Measurements from ENCODE around the gene MLLT10.

MLLT10 gene

GRCh38 chr10:21501731-21502347, 32.2 kb upstream of the MLLT10 start:
- TF ChIP-seq, protein P1, sequence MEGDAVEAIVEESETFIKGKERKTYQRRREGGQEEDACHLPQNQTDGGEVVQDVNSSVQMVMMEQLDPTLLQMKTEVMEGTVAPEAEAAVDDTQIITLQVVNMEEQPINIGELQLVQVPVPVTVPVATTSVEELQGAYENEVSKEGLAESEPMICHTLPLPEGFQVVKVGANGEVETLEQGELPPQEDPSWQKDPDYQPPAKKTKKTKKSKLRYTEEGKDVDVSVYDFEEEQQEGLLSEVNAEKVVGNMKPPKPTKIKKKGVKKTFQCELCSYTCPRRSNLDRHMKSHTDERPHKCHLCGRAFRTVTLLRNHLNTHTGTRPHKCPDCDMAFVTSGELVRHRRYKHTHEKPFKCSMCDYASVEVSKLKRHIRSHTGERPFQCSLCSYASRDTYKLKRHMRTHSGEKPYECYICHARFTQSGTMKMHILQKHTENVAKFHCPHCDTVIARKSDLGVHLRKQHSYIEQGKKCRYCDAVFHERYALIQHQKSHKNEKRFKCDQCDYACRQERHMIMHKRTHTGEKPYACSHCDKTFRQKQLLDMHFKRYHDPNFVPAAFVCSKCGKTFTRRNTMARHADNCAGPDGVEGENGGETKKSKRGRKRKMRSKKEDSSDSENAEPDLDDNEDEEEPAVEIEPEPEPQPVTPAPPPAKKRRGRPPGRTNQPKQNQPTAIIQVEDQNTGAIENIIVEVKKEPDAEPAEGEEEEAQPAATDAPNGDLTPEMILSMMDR (IDR thresholded peaks at IDR 0.05; ENCODE audit: low read depth, low read length) = no peak
- DNase-seq (ENCODE audit: low read depth in 2 of 2) = no peak

GRCh38 chr10:21502348-21502740, 31.7 kb upstream of the MLLT10 start:
- no peak for DNase-seq (ENCODE audit: low read depth in 2 of 2)
- TF ChIP-seq, protein P1 (IDR thresholded peaks at IDR 0.05; ENCODE audit: low read depth, low read length) = no peak
- no peak overlapping the region for H3K4me3 ChIP-seq (replicated peaks in 1 of 2; ENCODE audit: low read depth in 2 of 2, low read length in 2 of 2)

More at GRCh38 chr10:21501731-21502347, 32.2 kb upstream of the MLLT10 start:
- H3K4me3 ChIP-seq (replicated peaks in 1 of 2; ENCODE audit: low read depth in 2 of 2, low read length in 2 of 2) = no peak overlapping the region

DNA sequence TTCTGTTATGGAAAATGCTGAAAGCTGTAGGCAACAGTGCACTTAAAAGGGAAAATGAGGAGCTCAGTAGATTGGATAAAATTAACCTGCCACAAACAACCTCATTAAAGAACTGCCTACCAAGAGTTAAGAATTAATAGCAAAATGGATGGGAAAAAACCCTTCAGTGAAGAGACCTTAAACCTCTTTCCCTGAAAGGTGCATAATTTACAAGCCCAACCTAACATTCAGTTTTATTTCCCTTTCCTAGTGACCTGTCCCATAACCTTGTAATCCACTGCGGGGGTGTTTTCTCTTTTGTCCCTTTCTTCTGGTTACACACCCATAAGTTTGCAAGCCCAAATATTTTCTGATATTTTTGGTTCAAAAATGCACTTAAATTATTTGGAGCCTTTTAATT, 30.5 kb upstream of the MLLT10 start:
- TF ChIP-seq, protein P1 (IDR thresholded peaks at IDR 0.05; ENCODE audit: low read depth, low read length) = no peak
- DNase-seq (ENCODE audit: low read depth in 2 of 2) = no peak
- no peak overlapping the region for H3K4me3 ChIP-seq (replicated peaks in 1 of 2; ENCODE audit: low read depth in 2 of 2, low read length in 2 of 2)

DNA sequence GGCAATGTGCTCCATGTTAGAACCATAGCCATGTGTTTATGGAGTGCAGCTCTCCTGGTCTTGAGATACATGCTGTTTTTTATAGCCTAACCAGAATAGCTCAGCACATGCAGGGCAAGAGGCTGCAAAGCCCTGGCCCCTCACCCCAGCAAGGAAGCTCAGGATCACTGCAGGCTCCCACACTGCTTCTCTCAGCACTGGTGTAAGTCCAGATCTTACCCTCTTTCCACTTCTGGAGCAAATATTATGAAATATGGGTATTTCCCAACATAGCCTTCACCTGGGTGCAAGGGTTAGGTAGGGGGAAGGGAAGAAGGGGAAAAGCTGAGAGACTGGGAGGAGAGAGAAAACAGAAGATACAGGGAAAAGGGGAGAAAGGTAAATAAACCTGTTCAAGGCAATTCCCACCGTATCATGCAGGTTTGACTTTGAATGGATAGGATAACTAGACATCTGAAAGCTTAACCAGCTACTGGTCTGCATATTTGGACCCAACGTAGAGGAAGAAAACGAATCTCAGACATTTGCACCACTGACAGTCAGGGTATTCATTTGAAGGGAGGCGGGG, 28.2 kb upstream of the MLLT10 start:
- TF ChIP-seq, protein P1 (IDR thresholded peaks at IDR 0.05; ENCODE audit: low read depth, low read length) = no peak
- DNase-seq (ENCODE audit: low read depth in 2 of 2) = no peak
- no peak overlapping the region for H3K4me3 ChIP-seq (replicated peaks in 1 of 2; ENCODE audit: low read depth in 2 of 2, low read length in 2 of 2)

DNA sequence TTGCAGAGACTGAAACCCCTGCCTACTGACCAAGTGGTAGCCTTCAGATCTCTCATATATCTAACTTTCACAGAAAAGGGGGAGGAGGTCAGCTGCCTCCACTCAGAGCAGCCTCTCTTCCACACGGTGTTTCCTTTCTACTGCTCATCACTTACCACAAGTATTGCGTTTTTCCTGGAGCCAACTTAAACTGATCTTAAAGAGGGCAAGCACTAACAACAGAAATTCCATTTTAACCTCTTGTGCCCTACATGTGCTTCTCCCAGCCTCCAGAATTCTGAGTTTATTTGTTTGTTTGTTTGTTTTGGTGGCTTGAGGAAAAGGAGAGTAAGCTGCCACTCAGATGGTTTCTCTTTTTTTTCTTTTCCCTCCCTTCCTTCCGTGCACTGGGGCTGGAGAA, 27.7 kb upstream of the MLLT10 start:
- H3K4me3 ChIP-seq (replicated peaks in 1 of 2; ENCODE audit: low read depth in 2 of 2, low read length in 2 of 2) = no peak overlapping the region
- DNase-seq (ENCODE audit: low read depth in 2 of 2) = no peak
- TF ChIP-seq, protein P1 (IDR thresholded peaks at IDR 0.05; ENCODE audit: low read depth, low read length) = no peak

DNA sequence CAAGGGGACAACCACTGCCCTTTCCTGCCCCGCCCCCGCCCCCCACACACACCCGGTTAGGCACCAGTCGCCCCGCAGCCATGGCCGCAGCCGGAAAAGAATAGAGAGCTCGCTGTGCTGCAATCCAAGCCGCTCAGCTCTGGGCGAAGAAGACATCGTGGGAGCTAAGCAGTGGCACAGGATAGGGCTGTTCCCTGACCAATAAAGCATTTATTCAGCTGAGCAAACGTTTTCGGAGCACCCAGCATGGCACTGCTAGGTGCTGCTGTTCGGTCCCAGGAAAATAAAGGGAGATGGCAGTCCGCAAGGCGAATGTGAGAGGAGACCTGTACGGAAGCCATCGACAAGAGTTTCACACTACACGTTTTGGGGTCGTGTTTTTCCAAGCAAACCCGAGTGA, 26.9 kb upstream of the MLLT10 start:
- DNase-seq (ENCODE audit: low read depth in 2 of 2) = no peak
- no peak overlapping the region for H3K4me3 ChIP-seq (replicated peaks in 1 of 2; ENCODE audit: low read depth in 2 of 2, low read length in 2 of 2)
- TF ChIP-seq, protein P1 (IDR thresholded peaks at IDR 0.05; ENCODE audit: low read depth, low read length) = no peak

Measured in cardiac fibroblast (primary cell).